ENCODE measurements around the gene FMO5. TPM values are rescaled to one million over a fixed set of nuclear protein-coding genes. Genes with fewer than 3 reads are reported as not detected.

The FMO5 gene
- polyA plus RNA-seq, 1 donor from 2014 or later: not detected

- Histone ChIP-seq H3F3A (ENCODE audit: insufficient read depth, low read length, poor library complexity, severe bottlenecking) (no peaks in the 10 kb centered on the region), H3K9me3 (ENCODE audit: low read length) (no peaks in the 10 kb centered on the region), H3K4me3 (ENCODE audit: low read length) (peak within 1 kb of the TSS; percentile 87), H3K36me3 (ENCODE audit: insufficient read depth, low read length) (no peaks in the 10 kb centered on the region), H2AFZ (ENCODE audit: low read depth, low read length) (peak within 1 kb of the TSS; percentile 57), H3K27ac (ENCODE audit: low read length) (peak within 1 kb of the TSS; percentile 70), H3K4me2 (ENCODE audit: low read length) (peak within 1 kb of the TSS; percentile 70), H3K9me2 (ENCODE audit: insufficient read depth, low read length) (no peaks in the 10 kb centered on the region), H3K79me2 (replicated peaks; ENCODE audit: insufficient read depth, low read length) (peaks cover 10% of the 10 kb centered on the region), H3K9ac (ENCODE audit: low read length) (peak within 1 kb of the TSS; percentile 77), H3K27me3 (ENCODE audit: insufficient read depth, low read depth, low read length) (no peaks in the 10 kb centered on the region), H4K20me1 (ENCODE audit: insufficient read depth) (no peaks in the 10 kb centered on the region)
- no peak for TF ChIP-seq REST (IDR thresholded peaks at IDR 0.05; ENCODE audit: borderline replicate concordance)
- TF ChIP-seq MXI1 (conservative IDR thresholded peaks at IDR 0.05; ENCODE audit: poor library complexity, severe bottlenecking): peak; percentile 56
- TF ChIP-seq RAD21 (conservative IDR thresholded peaks at IDR 0.05): peak; percentile 73
- no peak for TF ChIP-seq TAF1 (IDR thresholded peaks at IDR 0.05; ENCODE audit: low read depth)
- no peak for TF ChIP-seq POLR2AphosphoS5 (IDR thresholded peaks at IDR 0.05)
- TF ChIP-seq CTCF (IDR thresholded peaks at IDR 0.05; ENCODE audit: poor library complexity, severe bottlenecking): peak; percentile 97
- peak; percentile 85 for TF ChIP-seq SMC3 (conservative IDR thresholded peaks at IDR 0.05; ENCODE audit: poor library complexity)
- no peak for TF ChIP-seq EZH2 (IDR thresholded peaks at IDR 0.05; ENCODE audit: borderline replicate concordance, insufficient read depth, low read length, poor library complexity, severe bottlenecking)
- TF ChIP-seq EP300 (conservative IDR thresholded peaks at IDR 0.05; ENCODE audit: poor library complexity, severe bottlenecking): peak; percentile 68
These were observed 52.7 kb downstream of the FMO5 start, which contains the start of gene PRKAB2 for GRCh38 chr1:147172168-147173016. Gene PRKAB2, minus strand, starts transcription at chr1:147172470. Its CDS starts 326 bp downstream, at chr1:147172144.

GRCh38 chr1:147171399-147172167 is 53.6 kb downstream of the FMO5 start:
- Histone ChIP-seq H3K4me3 (ENCODE audit: low read length) (peak overlapping the region; percentile 87), H3K79me2 (replicated peaks; ENCODE audit: insufficient read depth, low read length) (peaks cover 11% of the 10 kb centered on the region), H3K9ac (ENCODE audit: low read length) (peak overlapping the region; percentile 77)

More at GRCh38 chr1:147171399-147172167, 53.6 kb downstream of the FMO5 start:
- H2AFZ ChIP-seq (ENCODE audit: low read depth, low read length): peak overlapping the region; percentile 57
- no peaks in the 10 kb centered on the region for H3K9me2 ChIP-seq (ENCODE audit: insufficient read depth, low read length)
- H3K4me2 ChIP-seq (ENCODE audit: low read length): peak overlapping the region; percentile 70
- no peaks in the 10 kb centered on the region for H4K20me1 ChIP-seq (ENCODE audit: insufficient read depth)
- H3K27me3 ChIP-seq (ENCODE audit: insufficient read depth, low read depth, low read length): no peaks in the 10 kb centered on the region
- H3F3A ChIP-seq (ENCODE audit: insufficient read depth, low read length, poor library complexity, severe bottlenecking): no peaks in the 10 kb centered on the region
- no peaks in the 10 kb centered on the region for H3K36me3 ChIP-seq (ENCODE audit: insufficient read depth, low read length)
- peak overlapping the region; percentile 70 for H3K27ac ChIP-seq (ENCODE audit: low read length)
- TF ChIP-seq MXI1 (conservative IDR thresholded peaks at IDR 0.05; ENCODE audit: poor library complexity, severe bottlenecking) (peak; percentile 31), REST (IDR thresholded peaks at IDR 0.05; ENCODE audit: borderline replicate concordance) (no peak)
- no peaks in the 10 kb centered on the region for H3K9me3 ChIP-seq (ENCODE audit: low read length)
